Gastrocnemius medialis (tissue), 4 donors: ENCODE results near the gene TTLL5. TPM values are rescaled to one million over a fixed set of nuclear protein-coding genes. Genes with fewer than 3 reads are reported as not detected.

Source experiments
- ATAC-seq, 2 donors: fragments of 150-250 bp; one replicate each; pipeline ENCODE4 v1.9.1; 2016
- DNase-seq, 2 donors: peaks; one replicate each; pipeline ENCODE4 v3.0.0-alpha.2; 2019
- H3K27ac ChIP-seq, 4 donors: fragments of 200-600 bp; sonication (generic); 1 replicate in 1 of 4; 2 replicates in 3 of 4; pipeline ENCODE4 v1.5.1; 2016 to 2018; ENCODE audit warnings: mild to moderate bottlenecking in 2 of 4, moderate library complexity in 1 of 4
- H3K27me3 ChIP-seq, 3 donors: fragments of 200-600 bp; sonication (generic) in 2 of 3; 1 replicate in 1 of 3; 2 replicates in 2 of 3; pipeline versions ENCODE4 v1.5.1 to v1.6.0; 2016 to 2019; ENCODE audit warnings: mild to moderate bottlenecking in 1 of 3, moderate library complexity in 1 of 3
- H3K36me3 ChIP-seq, 2 donors: fragments of 200-600 bp; sonication (generic) in 1 of 2; one replicate each; pipeline ENCODE4 v1.5.1; 2017 to 2018
- H3K4me1 ChIP-seq, 2 donors: fragments of 200-600 bp; sonication (generic) in 1 of 2; one replicate each; pipeline ENCODE4 v1.5.1; 2016 to 2017; ENCODE audit warnings: mild to moderate bottlenecking in 2 of 2
- H3K4me3 ChIP-seq, 4 donors: fragments of 200-600 bp; sonication (generic) in 3 of 4; 1 replicate in 1 of 4; 2 replicates in 3 of 4; pipeline ENCODE4 v1.5.1; 2016 to 2019; ENCODE audit warnings: mild to moderate bottlenecking in 2 of 4
- H3K9me3 ChIP-seq, 3 donors: fragments of 200-600 bp; sonication (generic) in 2 of 3; 1 replicate in 1 of 3; 2 replicates in 2 of 3; pipeline ENCODE4 v1.5.1; 2016 to 2019
- CTCF ChIP-seq, 5 experiments: fragments of 450-650 bp in 3 of 5; fragments of 200-600 bp in 2 of 5; sonication (generic) in 2 of 5; IDR thresholded peaks in 4 of 5; conservative IDR thresholded peaks in 1 of 5; 1 replicate in 4 of 5; 2 replicates in 1 of 5; pipeline ENCODE4 v1.5.1; 2016 to 2019; ENCODE audit warnings: antibody characterized with exemption in 5 of 5, mild to moderate bottlenecking in 3 of 5, moderate library complexity in 3 of 5
- POLR2A ChIP-seq, 2 donors: fragments of 450-650 bp; IDR thresholded peaks; one replicate each; pipeline ENCODE4 v1.6.1; 2017; ENCODE audit warnings: antibody characterized with exemption in 2 of 2, mild to moderate bottlenecking in 2 of 2, moderate library complexity in 2 of 2
- in situ Hi-C, 4 donors: fragments of 200-750 bp; cut with MboI; loops; one replicate each; pipeline versions ENCODE4 v1.15.0 to v1.8.0; 2017; ENCODE audit warnings: low sequenced_read_pairs in 4 of 4
- intact Hi-C: fragments of 100-400 bp; cut with DNase I; formaldehyde crosslinking; loops from one replicate; pipeline ENCODE4 v1.15.1; 2023; ENCODE audit warnings: low total_unique reads
- total RNA-seq, 4 donors: library from RNA; depleted of rRNA; stranded (reverse); fragments of >200 nt; gene quantifications; one replicate each; pipeline versions ENCODE4 v1.1.0 to v1.2.3, GENCODE V29; 2016

TTLL5 gene
- total RNA-seq, 4 donors from 2014 or later, result 9.1 to 36.0 (median 16.4) TPM

- Histone ChIP-seq H3K27ac (no peak overlapping the region), H3K4me3 (no peak overlapping the region), H3K9me3 (no peaks in the 10 kb centered on the region), H3K4me1 (peaks cover 0 to 13% of the 10 kb centered on the region in 2 donors), H3K36me3 (no peaks in the 10 kb centered on the region), H3K27me3 (no peaks in the 10 kb centered on the region)
- intact Hi-C loops, result no loop called here
- no peak for TF ChIP-seq POLR2A (IDR thresholded peaks at IDR 0.05)
- no peak for TF ChIP-seq CTCF (IDR thresholded peaks at IDR 0.05 in 4 of 5, conservative IDR thresholded peaks at IDR 0.05 in 1 of 5)
- no peak for DNase-seq
- in situ Hi-C loops, result no loop called here
- ATAC-seq, result no peak
Measured at GRCh38 chr14:75831952-75832351, 170.9 kb downstream of the TTLL5 start.

GRCh38 chr14:75832621-75833297, 171.7 kb downstream of the TTLL5 start:
- H3K36me3 ChIP-seq, result no peaks in the 10 kb centered on the region
- no peaks in the 10 kb centered on the region for H3K9me3 ChIP-seq
- no peak overlapping the region for H3K4me3 ChIP-seq
- intact Hi-C loops (no loop called here), in situ Hi-C loops (no loop called here)
- no peak overlapping the region for H3K27ac ChIP-seq
- no peaks in the 10 kb centered on the region for H3K27me3 ChIP-seq
- DNase-seq, result no peak
- ATAC-seq, result no peak
- peaks cover 0 to 13% of the 10 kb centered on the region in 2 donors for H3K4me1 ChIP-seq
- TF ChIP-seq CTCF (IDR thresholded peaks at IDR 0.05 in 4 of 5, conservative IDR thresholded peaks at IDR 0.05 in 1 of 5) (no peak), POLR2A (IDR thresholded peaks at IDR 0.05) (no peak)

- H3K4me1 ChIP-seq, result peaks cover 0 to 13% of the 10 kb centered on the region in 2 donors
- intact Hi-C loops, result no loop called here
- no peak overlapping the region for H3K27ac ChIP-seq
- in situ Hi-C loops, result no loop called here
- no peaks in the 10 kb centered on the region for H3K27me3 ChIP-seq
- ATAC-seq, result no peak
- H3K9me3 ChIP-seq, result no peaks in the 10 kb centered on the region
- no peak overlapping the region for H3K4me3 ChIP-seq
- no peak for DNase-seq
- TF ChIP-seq CTCF (IDR thresholded peaks at IDR 0.05 in 4 of 5, conservative IDR thresholded peaks at IDR 0.05 in 1 of 5), result no peak
- no peak for TF ChIP-seq POLR2A (IDR thresholded peaks at IDR 0.05)
- H3K36me3 ChIP-seq, result no peaks in the 10 kb centered on the region
Measured at GRCh38 chr14:75833326-75834020, 172.4 kb downstream of the TTLL5 start.

- no peak for DNase-seq
- intact Hi-C loops, result no loop called here
- Histone ChIP-seq H3K36me3 (no peaks in the 10 kb centered on the region), H3K4me3 (no peak overlapping the region), H3K4me1 (peaks cover 0 to 13% of the 10 kb centered on the region in 2 donors), H3K27me3 (no peaks in the 10 kb centered on the region), H3K9me3 (no peaks in the 10 kb centered on the region), H3K27ac (no peak overlapping the region)
- in situ Hi-C loops, result no loop called here
- TF ChIP-seq CTCF (IDR thresholded peaks at IDR 0.05 in 4 of 5, conservative IDR thresholded peaks at IDR 0.05 in 1 of 5) (no peak), POLR2A (IDR thresholded peaks at IDR 0.05) (no peak)
- no peak for ATAC-seq
Measured at GRCh38 chr14:75835156-75835725, 174.2 kb downstream of the TTLL5 start.
